OCI-LY1 (cell line): ENCODE results near the gene GNG7.

ENCODE experiments used
- H2AFZ ChIP-seq: fragments of 200-600 bp; sonication (generic), shearing (Covaris generic); 2 replicates; pipeline ENCODE4 v1.6.0; 2014; ENCODE audit warnings: antibody characterized with exemption, mild to moderate bottlenecking, low read length
- H3F3A ChIP-seq: fragments of 200-600 bp; sonication (generic), shearing (Covaris generic); 2 replicates; pipeline ENCODE4 v1.6.0; 2014; ENCODE audit warnings: mild to moderate bottlenecking, antibody characterized with exemption, low read length, moderate library complexity; ENCODE audit not compliant: insufficient read depth
- H3K27ac ChIP-seq: fragments of 200-600 bp; sonication (generic); 2 replicates; pipeline ENCODE4 v1.5.1; 2014; ENCODE audit warnings: low read length, mixed run types, mild to moderate bottlenecking, low read depth; ENCODE audit not compliant: poor library complexity, severe bottlenecking
- H3K27me3 ChIP-seq: fragments of 200-600 bp; sonication (generic); 2 replicates; pipeline ENCODE4 v1.6.0; 2014; ENCODE audit warnings: antibody characterized with exemption, mild to moderate bottlenecking, low read length, moderate library complexity; ENCODE audit not compliant: insufficient read depth
- H3K36me3 ChIP-seq: fragments of 200-600 bp; sonication (generic); 2 replicates; pipeline ENCODE4 v1.6.1; 2014; ENCODE audit warnings: mild to moderate bottlenecking, antibody characterized with exemption, low read length, moderate library complexity, mixed read lengths; ENCODE audit not compliant: insufficient read depth
- H3K4me1 ChIP-seq: fragments of 200-600 bp; sonication (generic); 2 replicates; pipeline ENCODE4 v1.5.1; 2014; ENCODE audit warnings: mild to moderate bottlenecking, low read length, moderate library complexity; ENCODE audit not compliant: insufficient read depth, severe bottlenecking
- H3K4me2 ChIP-seq: fragments of 200-600 bp; sonication (generic), shearing (Covaris generic); 2 replicates; pipeline ENCODE4 v1.6.1; 2014; ENCODE audit warnings: low read length
- H3K4me3 ChIP-seq: fragments of 200-600 bp; sonication (generic); 2 replicates; pipeline ENCODE4 v1.5.1; 2014; ENCODE audit warnings: low read length, low read depth, mild to moderate bottlenecking, mixed read lengths; ENCODE audit not compliant: poor library complexity, severe bottlenecking
- H3K79me2 ChIP-seq: fragments of 200-600 bp; shearing (Covaris generic); 2 replicates; pipeline ENCODE4 v1.6.1; 2016; ENCODE audit warnings: mixed run types, low read length, mixed read lengths; ENCODE audit not compliant: insufficient read depth
- H3K9ac ChIP-seq: fragments of 200-600 bp; sonication (generic), shearing (Covaris generic); 2 replicates; pipeline ENCODE4 v1.6.1; 2014; ENCODE audit warnings: mild to moderate bottlenecking, low read length, mixed read lengths
- H3K9me2 ChIP-seq: fragments of 200-600 bp; sonication (generic), shearing (Covaris generic); 2 replicates; pipeline ENCODE4 v1.6.1; 2014; ENCODE audit warnings: low read depth, mild to moderate bottlenecking, low read length, mixed read lengths
- H3K9me3 ChIP-seq: fragments of 200-600 bp; shearing (Covaris generic); 2 replicates; pipeline ENCODE4 v1.6.1; 2014; ENCODE audit warnings: low read length, mixed read lengths
- H4K20me1 ChIP-seq: fragments of 200-600 bp; sonication (generic), shearing (Covaris generic); 2 replicates; pipeline ENCODE4 v1.6.0; 2016; ENCODE audit warnings: mild to moderate bottlenecking, low read length; ENCODE audit not compliant: insufficient read depth
- EZH2 ChIP-seq: fragments of 200-600 bp; sonication (generic), shearing (Covaris generic); IDR thresholded peaks from 2 replicates; pipeline ENCODE4 v1.8.0; 2017; ENCODE audit warnings: borderline replicate concordance, mixed run types, mild to moderate bottlenecking, antibody characterized with exemption, low read length, moderate library complexity, mixed read lengths
- TF ChIP-seq, protein P1 (sequence below): fragments of 200-600 bp; sonication (generic), shearing (Covaris generic); IDR thresholded peaks from 2 replicates; pipeline ENCODE4 v1.5.1; 2017; ENCODE audit warnings: mild to moderate bottlenecking, antibody characterized with exemption, low read length, moderate library complexity, mixed read lengths

Gene GNG7

DNA sequence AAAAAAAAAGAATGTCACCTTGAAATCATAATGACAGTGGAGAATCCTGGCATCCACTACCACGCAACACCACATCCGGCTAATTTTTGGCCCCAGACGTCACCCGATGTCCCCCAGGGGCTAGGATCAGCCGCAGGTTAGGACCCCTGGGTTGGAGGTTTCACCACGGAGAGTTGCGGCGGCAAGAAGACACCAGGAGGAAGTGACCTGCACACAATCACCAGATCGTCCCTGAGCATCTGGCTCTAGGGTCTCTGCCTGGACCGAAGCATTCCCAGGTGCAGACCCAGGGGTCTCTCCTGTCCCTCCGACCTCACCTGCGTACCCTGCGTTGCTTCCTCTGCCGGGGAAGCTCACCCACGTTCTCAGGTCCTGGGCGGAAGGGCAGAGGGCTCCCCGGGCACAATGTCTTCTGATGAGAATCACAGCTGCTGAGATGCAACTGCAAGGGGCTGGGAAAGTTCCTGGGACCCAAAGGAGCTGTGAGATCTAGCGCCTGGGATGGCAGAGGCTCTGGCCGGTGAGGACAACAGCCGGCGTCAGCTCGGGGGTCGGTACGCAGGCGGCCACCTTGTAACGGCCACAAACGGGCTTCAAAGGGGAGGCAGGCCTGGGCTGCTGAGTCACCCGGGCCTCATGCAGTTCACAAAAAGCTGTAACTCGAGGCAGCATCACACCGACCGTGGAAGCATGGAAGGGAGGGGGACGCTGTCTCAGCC is 115.3 kb downstream of the GNG7 start:
- H2AFZ ChIP-seq = no peak overlapping the region
- H3K27me3 ChIP-seq = peaks cover 11% of the 10 kb centered on the region; the same call in 1 of the 2 replicates
- no peaks in the 10 kb centered on the region; the same call in 1 of the 2 replicates for H3K36me3 ChIP-seq
- TF ChIP-seq, protein P1, sequence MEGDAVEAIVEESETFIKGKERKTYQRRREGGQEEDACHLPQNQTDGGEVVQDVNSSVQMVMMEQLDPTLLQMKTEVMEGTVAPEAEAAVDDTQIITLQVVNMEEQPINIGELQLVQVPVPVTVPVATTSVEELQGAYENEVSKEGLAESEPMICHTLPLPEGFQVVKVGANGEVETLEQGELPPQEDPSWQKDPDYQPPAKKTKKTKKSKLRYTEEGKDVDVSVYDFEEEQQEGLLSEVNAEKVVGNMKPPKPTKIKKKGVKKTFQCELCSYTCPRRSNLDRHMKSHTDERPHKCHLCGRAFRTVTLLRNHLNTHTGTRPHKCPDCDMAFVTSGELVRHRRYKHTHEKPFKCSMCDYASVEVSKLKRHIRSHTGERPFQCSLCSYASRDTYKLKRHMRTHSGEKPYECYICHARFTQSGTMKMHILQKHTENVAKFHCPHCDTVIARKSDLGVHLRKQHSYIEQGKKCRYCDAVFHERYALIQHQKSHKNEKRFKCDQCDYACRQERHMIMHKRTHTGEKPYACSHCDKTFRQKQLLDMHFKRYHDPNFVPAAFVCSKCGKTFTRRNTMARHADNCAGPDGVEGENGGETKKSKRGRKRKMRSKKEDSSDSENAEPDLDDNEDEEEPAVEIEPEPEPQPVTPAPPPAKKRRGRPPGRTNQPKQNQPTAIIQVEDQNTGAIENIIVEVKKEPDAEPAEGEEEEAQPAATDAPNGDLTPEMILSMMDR = no peak
- no peak for TF ChIP-seq EZH2
- no peaks in the 10 kb centered on the region for H3K9me2 ChIP-seq
- H3K9ac ChIP-seq = no peak overlapping the region
- H3K4me3 ChIP-seq = no peak overlapping the region
- H3K9me3 ChIP-seq = no peaks in the 10 kb centered on the region
- H4K20me1 ChIP-seq = no peaks in the 10 kb centered on the region
- H3K79me2 ChIP-seq = no peaks in the 10 kb centered on the region
- no peak overlapping the region for H3K4me2 ChIP-seq
- no peaks in the 10 kb centered on the region for H3F3A ChIP-seq
- H3K4me1 ChIP-seq = no peaks in the 10 kb centered on the region
- no peak overlapping the region for H3K27ac ChIP-seq

DNA sequence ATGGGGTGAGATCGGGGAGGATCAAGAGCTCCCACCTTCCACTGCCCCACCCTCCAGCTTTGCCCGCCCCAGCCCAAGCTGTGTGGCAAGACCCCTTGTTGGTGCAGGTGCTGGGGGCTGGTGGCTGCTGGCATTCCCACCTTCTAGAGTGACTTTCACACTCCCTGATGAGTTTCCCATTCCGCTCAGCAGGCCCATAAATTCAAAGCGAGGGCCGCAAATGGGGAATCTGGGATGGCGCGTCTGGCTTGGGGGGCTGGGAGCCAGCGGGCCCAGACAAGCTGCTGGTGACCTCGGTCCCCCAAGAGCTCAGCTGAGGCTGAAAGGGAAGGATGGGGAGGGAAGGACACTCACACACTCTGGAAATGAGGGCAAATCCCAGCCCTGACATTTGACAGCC is 116.3 kb downstream of the GNG7 start:
- H3K4me3 ChIP-seq = no peak overlapping the region
- H3K4me2 ChIP-seq = no peak overlapping the region
- no peaks in the 10 kb centered on the region for H3K9me2 ChIP-seq
- H3K27me3 ChIP-seq = peaks cover 4% of the 10 kb centered on the region; the same call in 1 of the 2 replicates
- no peak overlapping the region for H3K27ac ChIP-seq
- H2AFZ ChIP-seq = no peak overlapping the region
- H3K79me2 ChIP-seq = no peaks in the 10 kb centered on the region
- no peaks in the 10 kb centered on the region for H4K20me1 ChIP-seq
- H3K9me3 ChIP-seq = 0 out of 2 replicates have a peak, but pooled peaks cover 3% of the 10 kb centered on the region
- no peaks in the 10 kb centered on the region for H3K4me1 ChIP-seq
- H3K36me3 ChIP-seq = no peaks in the 10 kb centered on the region; the same call in 1 of the 2 replicates
- H3K9ac ChIP-seq = no peak overlapping the region
- no peak for TF ChIP-seq EZH2
- TF ChIP-seq, protein P1 = no peak
- no peaks in the 10 kb centered on the region for H3F3A ChIP-seq

DNA sequence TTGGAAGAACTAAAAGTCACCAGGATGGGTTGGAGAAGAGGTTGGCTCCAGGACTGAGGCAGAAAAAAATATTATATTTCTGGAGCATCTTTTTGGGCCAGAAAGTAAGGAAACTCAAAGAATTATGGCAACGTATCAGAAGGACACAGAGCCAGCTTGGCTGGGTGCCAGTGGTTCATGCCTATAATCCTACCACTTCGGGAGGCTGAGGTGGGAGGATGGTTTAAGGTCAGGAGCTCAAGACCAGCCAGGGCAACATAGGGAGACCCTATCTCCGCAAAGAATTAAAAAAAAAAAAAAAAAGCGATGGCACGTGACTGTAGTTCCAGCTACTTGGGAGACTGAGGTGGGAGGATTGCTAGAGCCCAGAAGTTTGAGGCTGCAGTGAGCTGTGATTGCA is 118.5 kb downstream of the GNG7 start:
- no peaks in the 10 kb centered on the region for H3K79me2 ChIP-seq
- H3K27me3 ChIP-seq = peaks cover 2% of the 10 kb centered on the region; the same call in 1 of the 2 replicates
- no peaks in the 10 kb centered on the region for H3F3A ChIP-seq
- no peaks in the 10 kb centered on the region for H3K4me1 ChIP-seq
- no peaks in the 10 kb centered on the region for H4K20me1 ChIP-seq
- no peaks in the 10 kb centered on the region for H3K9me2 ChIP-seq
- no peak overlapping the region for H3K4me2 ChIP-seq
- TF ChIP-seq, protein P1 = no peak
- TF ChIP-seq EZH2 = no peak
- H2AFZ ChIP-seq = no peak overlapping the region
- no peak overlapping the region for H3K4me3 ChIP-seq
- no peak overlapping the region for H3K9ac ChIP-seq
- 0 out of 2 replicates have a peak, but pooled peaks cover 3% of the 10 kb centered on the region for H3K9me3 ChIP-seq
- H3K36me3 ChIP-seq = no peaks in the 10 kb centered on the region; the same call in 1 of the 2 replicates
- H3K27ac ChIP-seq = no peak overlapping the region
